GM19043 (cell line): ENCODE results near the gene XYLB.

Source experiments
- ATAC-seq: cut with Tn5 transposase; IDR thresholded peaks from one replicate; pipeline ENCODE4 v1.9.1; 2021; ENCODE audit warnings: low read depth; ENCODE audit not compliant: unreplicated experiment

Gene XYLB

DNA sequence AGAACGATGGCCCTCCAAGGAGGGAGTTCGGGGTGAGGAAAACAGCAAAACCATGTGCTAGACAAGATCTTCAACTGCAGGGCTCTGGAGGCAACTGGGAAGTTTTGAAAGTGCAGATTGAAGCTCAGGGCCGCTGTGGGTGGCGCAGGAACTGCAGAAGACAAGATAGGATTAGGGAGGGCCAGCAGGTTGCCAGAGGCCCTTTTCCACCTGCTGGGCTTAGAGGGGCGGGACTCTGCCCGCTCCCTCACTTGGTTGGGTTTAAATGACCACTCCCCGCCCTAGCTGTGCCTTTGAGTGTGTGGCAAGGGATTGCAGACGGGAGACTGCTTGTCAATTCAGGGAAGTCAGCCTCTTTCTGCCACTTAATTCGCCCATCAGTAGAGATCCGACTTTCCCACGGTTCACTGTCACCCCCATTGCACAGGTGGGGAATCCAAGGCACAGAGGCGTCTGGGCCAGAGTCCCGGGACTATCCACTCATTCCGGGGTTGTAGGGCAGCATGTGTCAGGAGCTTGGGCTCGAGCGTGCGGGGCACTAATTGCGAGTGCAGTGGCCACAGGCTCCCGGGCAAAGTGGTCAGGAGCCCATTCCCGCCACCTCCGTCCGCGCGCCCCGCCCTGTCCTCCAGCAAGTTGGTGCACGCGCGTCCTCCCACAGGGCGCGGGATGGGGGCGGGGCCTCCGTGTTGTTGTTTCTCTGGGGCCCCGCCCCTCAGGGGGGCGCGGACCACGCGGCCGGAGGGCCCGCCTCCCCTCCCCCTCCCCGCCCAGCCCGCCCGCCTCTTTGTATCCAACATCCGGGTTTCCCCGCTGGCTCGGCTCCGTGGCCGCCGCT is 106.7 kb downstream of the XYLB start, which contains the start of gene ACVR2B:
Gene ACVR2B (plus strand): TSS at position 816 of the 838 bp plus-strand sequence. CDS start 433 bp downstream, outside the sequence.
- ATAC-seq, result peak; percentile 44

DNA sequence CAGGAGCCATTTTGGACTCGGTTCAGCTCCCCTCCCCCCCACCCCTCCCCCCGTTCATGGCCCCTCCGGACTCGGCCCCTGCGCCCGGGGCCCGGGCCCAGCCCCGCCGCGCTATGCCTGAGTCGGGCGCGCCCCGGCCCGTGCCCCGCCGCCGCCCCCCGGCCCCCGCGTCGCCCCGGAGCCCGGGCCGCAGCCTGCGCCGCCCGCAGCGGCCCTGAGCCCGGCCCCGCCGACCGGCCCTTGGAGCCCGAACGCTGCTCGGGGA is 107.3 kb downstream of the XYLB start:
- ATAC-seq, result no peak

DNA sequence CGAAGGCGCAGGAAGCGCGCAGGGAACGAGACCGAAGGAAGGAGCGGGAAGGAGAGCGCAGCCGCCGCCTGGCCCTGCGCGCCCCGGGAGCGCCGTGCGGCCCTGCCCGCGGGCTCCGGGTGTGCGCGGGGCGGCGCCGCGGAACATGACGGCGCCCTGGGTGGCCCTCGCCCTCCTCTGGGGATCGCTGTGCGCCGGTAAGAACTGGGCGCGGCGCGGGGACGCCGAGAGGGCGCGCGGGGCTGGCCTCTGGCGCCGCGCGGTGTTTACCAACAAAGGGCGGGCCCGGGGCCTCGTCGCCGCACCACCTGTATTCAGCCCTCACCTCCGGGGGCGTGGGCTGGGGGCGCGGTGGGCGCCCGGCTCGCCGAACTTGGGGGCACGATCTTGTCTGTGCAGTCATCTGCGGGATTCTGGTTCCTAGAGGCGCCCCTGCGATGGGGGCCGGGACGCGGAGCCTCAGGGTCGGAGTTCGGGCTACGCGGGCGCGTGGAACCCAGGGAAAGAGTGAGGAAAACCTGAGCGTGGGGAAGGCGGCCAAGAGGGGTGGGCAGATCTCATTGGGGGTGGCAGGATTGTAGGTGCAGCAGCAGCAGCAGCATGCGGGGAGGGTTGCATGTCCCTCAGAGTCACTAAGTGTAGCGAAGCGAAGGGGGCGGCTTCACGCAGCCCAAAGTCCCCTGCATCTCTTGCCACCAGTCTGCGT is 107.7 kb downstream of the XYLB start:
- peak; percentile 40 for ATAC-seq

DNA sequence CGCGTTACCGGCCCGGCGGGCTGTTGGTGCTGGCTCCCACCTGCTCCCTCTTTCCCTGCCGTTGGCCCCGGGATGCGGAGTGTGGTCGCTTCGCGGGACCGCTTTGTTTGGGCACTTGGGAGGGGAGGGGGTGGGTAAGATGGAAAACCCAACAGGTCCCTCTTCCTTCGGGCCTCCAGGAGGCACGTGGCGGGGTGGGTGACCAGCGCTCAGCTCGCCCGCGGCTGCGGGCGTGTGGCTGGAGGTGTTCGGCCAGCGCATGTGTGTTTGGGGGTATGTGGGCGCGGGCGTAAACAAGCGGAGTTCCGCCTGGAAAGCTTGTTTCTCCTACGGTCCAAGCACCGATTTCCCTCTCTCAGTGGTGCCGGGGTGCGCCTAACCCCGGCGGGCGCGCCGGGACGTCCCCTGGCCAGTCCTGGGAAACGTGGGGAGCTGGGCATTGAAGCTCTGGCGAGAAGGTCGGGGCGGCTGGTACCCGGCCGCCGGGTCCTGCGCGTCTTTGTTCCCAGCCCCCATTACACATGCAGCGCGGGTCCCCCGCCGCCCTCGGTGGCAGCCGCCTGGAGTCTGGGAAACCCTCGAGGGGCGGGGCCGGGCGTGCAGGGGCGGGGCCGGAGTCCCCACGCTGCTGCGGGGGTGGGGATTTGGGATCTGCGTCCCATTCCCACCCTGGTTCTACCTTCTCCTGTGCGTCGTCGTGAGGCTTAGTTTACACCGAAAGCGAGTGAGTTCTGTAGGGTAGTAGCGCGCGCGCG is 108.5 kb downstream of the XYLB start:
- no peak for ATAC-seq

GRCh38 chr3:38455639-38456430 is 109.2 kb downstream of the XYLB start:
- no peak for ATAC-seq

GRCh38 chr3:38457111-38458003 is 110.8 kb downstream of the XYLB start:
- no peak for ATAC-seq

DNA sequence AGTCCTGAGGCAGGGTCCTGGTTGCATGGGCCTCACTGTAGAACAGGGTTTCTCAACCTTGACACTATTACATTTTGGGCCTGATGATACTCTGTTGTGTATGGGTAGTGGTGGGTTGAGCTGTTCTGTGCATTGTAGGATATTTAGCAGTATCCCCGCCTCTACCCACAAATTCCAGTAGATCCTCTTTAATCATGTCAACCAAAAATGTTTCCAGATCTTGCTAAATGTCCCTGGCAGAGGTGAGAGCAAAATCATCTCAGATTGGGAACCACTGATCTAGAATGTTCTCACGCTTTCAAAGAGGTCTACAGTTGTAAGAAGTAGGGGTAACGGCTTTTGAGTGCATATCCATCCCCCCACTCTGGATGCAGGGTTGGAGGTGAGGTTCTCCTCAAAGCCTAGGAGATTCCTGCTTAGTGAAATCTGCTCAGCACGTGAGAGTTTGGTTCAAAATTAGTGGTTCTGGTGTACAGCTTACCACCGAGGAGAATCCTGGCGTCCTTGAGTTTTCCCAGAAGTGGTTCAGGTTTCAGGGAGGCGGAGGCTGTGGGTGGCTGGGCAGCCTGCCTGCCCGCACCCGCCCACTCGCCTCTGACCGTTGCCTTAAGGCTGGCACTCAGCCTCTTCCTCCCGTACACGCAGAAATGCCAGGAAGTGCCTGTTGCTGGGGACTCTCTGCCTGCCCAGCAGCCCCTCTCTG is 112.4 kb downstream of the XYLB start:
- ATAC-seq, result no peak

DNA sequence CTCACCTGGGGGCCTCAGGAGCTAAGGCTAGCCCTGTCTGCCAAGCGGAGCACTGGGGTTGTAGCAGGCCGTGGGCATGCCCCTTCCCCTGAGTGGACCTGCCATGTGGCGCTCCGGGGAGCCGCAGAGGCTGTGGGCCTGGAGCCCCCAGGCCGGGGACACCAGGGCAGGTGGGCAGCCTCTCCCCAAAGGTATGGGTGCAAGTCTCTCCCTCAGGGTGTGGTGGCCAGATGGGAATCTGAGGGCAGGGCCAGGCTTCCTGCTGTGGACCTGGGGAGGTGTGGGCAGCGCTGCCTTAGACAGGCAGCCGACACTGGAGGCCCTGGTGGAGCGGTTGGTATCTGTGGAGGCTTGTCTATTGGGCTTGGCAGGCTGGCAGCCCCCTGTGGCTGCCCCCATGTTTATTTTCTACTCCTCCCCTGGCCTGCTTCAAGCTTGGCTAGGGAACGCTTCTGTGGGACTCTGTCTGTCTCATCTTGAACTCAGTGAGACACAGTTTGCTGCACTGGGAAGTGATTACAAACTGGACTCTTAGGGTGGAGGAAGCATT is 113.0 kb downstream of the XYLB start:
- no peak for ATAC-seq

DNA sequence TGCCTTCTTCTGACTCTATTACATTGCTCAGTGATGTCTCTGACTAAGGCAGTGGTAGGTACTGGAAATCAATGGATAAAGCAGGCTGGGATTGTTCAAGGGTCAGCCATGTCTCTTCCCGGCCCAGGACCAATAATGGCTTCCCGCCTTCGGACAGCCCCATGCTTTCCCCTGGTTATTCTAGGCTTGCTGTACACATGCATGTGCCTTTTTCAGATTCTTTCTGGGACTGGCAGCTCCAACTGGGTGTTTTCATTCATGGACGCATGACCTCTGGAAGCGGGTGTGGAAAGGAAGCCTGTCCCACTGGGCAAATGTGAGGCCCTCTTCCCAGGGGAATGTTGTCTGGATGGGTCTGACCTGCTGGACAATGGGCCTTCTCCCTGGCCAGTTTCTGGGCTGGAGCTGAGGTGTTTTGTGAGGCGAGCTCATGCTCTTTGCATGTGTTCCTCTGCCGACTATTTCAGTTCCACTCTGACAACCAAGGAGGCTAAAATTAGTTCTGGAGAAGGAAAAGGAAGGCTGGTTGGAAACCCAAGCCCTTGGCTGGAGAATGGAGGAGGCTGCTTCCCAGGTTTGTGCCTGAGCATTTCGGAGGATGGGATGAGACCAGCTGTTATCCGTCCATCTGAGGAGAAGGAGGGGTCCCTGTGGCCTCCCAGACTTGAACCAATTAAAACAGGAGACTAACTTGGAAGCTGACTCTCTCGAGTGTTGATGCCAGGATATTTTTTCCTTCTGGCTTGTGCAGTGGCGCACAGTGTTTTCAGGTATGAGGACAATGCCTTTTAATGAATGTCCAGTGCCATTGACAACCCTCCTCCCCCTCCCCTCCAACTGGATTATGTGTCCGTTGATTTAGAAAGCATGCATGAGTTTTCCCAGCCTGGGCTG is 114.0 kb downstream of the XYLB start:
- ATAC-seq, result no peak
